Astrocyte of the cerebellum (primary cell): ENCODE data around the gene IGF1.

Source experiments
- DNase-seq: peaks from one replicate; pipeline ENCODE4 v3.0.0-alpha.2; 2011; ENCODE audit warnings: low read depth
- H3K4me3 ChIP-seq: 2 replicates; pipeline ENCODE4 v1.5.1; 2011; ENCODE audit warnings: mild to moderate bottlenecking, low read depth, low read length, moderate library complexity
- in situ Hi-C: cut with HindIII; loops from 2 replicates; pipeline ENCODE4 v1.10.0; 2017; ENCODE audit warnings: low sequenced_read_pairs
- TF ChIP-seq, protein P1 (sequence below): IDR thresholded peaks from 2 replicates; pipeline ENCODE4 v1.5.1; 2012; ENCODE audit warnings: low read length, low read depth, moderate library complexity, mild to moderate bottlenecking; ENCODE audit errors: missing control alignments

IGF1 gene

GRCh38 chr12:102509123-102509626, 28.8 kb upstream of the IGF1 start:
- TF ChIP-seq, protein P1, sequence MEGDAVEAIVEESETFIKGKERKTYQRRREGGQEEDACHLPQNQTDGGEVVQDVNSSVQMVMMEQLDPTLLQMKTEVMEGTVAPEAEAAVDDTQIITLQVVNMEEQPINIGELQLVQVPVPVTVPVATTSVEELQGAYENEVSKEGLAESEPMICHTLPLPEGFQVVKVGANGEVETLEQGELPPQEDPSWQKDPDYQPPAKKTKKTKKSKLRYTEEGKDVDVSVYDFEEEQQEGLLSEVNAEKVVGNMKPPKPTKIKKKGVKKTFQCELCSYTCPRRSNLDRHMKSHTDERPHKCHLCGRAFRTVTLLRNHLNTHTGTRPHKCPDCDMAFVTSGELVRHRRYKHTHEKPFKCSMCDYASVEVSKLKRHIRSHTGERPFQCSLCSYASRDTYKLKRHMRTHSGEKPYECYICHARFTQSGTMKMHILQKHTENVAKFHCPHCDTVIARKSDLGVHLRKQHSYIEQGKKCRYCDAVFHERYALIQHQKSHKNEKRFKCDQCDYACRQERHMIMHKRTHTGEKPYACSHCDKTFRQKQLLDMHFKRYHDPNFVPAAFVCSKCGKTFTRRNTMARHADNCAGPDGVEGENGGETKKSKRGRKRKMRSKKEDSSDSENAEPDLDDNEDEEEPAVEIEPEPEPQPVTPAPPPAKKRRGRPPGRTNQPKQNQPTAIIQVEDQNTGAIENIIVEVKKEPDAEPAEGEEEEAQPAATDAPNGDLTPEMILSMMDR, result no peak
- in situ Hi-C loops, result no loop called here
- no peak for DNase-seq
- H3K4me3 ChIP-seq, result no peak overlapping the region

DNA sequence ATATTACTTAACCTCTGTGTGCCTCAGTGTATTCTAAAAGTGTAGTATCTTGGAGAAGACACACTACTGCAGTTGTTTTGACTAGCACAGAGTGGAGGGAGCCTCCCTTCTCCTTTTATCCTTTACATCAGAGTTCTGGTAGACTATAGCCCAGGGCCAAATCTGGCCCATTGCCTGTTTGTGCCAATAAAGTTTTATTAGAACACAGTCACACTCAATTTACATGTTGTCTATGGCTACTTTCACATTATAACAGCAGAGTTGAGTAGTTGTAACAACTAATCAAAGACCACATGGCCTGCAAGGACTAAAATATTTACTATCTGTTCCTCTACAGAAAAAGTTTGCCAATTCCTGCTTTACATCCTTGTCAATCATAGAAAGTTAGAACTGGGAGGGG, 27.7 kb upstream of the IGF1 start:
- in situ Hi-C loops, result no loop called here
- no peak for DNase-seq
- no peak overlapping the region for H3K4me3 ChIP-seq
- TF ChIP-seq, protein P1, result no peak

- in situ Hi-C loops, result no loop called here
- no peak overlapping the region for H3K4me3 ChIP-seq
- TF ChIP-seq, protein P1, result no peak
- DNase-seq, result no peak
Measured at GRCh38 chr12:102507301-102507700, 26.9 kb upstream of the IGF1 start.

GRCh38 chr12:102504871-102505270, 24.5 kb upstream of the IGF1 start:
- no peak overlapping the region for H3K4me3 ChIP-seq
- TF ChIP-seq, protein P1, result no peak
- no peak for DNase-seq
- in situ Hi-C loops, result no loop called here

GRCh38 chr12:102504280-102504679, 23.9 kb upstream of the IGF1 start:
- in situ Hi-C loops, result no loop called here
- DNase-seq, result no peak
- TF ChIP-seq, protein P1, result no peak

GRCh38 chr12:102503831-102504230, 23.5 kb upstream of the IGF1 start:
- H3K4me3 ChIP-seq, result no peak overlapping the region
- in situ Hi-C loops, result no loop called here
- TF ChIP-seq, protein P1, result no peak
- no peak for DNase-seq

More at GRCh38 chr12:102504280-102504679, 23.9 kb upstream of the IGF1 start:
- no peak overlapping the region for H3K4me3 ChIP-seq
